Breast epithelium (tissue), 4 donors: ENCODE data around the gene CHCHD6. TPM values are rescaled to one million over a fixed set of nuclear protein-coding genes. Genes with fewer than 3 reads are reported as not detected.

ENCODE experiments used
- DNase-seq, 2 donors: peaks; one replicate each; pipeline ENCODE4 v3.0.0-alpha.2; 2019; ENCODE audit warnings: low spot score in 2 of 2
- H3K27ac ChIP-seq, 2 donors: fragments of 200-600 bp; sonication (generic) in 1 of 2; one replicate each; pipeline ENCODE4 v1.5.1; 2016 to 2019; ENCODE audit warnings: mild to moderate bottlenecking in 1 of 2
- H3K27me3 ChIP-seq, 2 donors: fragments of 200-600 bp; sonication (generic) in 1 of 2; one replicate each; pipeline versions ENCODE4 v1.5.1 to v1.6.0; 2017 to 2019; ENCODE audit warnings: control low read depth in 1 of 2, mild to moderate bottlenecking in 1 of 2
- H3K36me3 ChIP-seq: fragments of 200-600 bp; one replicate; pipeline ENCODE4 v1.5.1; 2019
- H3K4me1 ChIP-seq, 2 donors: fragments of 200-600 bp; sonication (generic); one replicate each; pipeline ENCODE4 v1.5.1; 2016 to 2019; ENCODE audit warnings: control low read depth in 1 of 2
- H3K4me3 ChIP-seq, 3 donors: fragments of 200-600 bp; sonication (generic); 1 replicate in 2 of 3; 2 replicates in 1 of 3; pipeline ENCODE4 v1.5.1; 2016 to 2019; ENCODE audit warnings: mild to moderate bottlenecking in 3 of 3, moderate library complexity in 2 of 3
- H3K9me3 ChIP-seq, 2 donors: fragments of 200-600 bp; sonication (generic) in 1 of 2; one replicate each; pipeline ENCODE4 v1.5.1; 2016 to 2019; ENCODE audit warnings: control low read depth in 1 of 2
- POLR2A ChIP-seq: fragments of 450-650 bp; IDR thresholded peaks from one replicate; pipeline ENCODE4 v1.6.1; 2016; ENCODE audit warnings: antibody characterized with exemption, mild to moderate bottlenecking, moderate library complexity
- POLR2AphosphoS5 ChIP-seq, 3 donors: sonication (generic); formaldehyde crosslinking; IDR thresholded peaks; one replicate each; pipeline ENCODE4 v1.6.1; 2017; ENCODE audit warnings: antibody characterized with exemption in 3 of 3
- intact Hi-C: fragments of 100-400 bp; cut with DNase I; formaldehyde crosslinking; loops from one replicate; pipeline ENCODE4 v1.15.1; 2023; ENCODE audit warnings: low total_unique reads
- total RNA-seq, 3 donors: library from RNA; depleted of rRNA; stranded (reverse); fragments of >200 nt; gene quantifications; one replicate each; pipeline ENCODE4 v1.1.0, GENCODE V29; 2016
- TF ChIP-seq, protein P1 (sequence below), 3 donors: fragments of 450-650 bp; IDR thresholded peaks; one replicate each; pipeline ENCODE4 v1.5.1; 2016 to 2017; ENCODE audit warnings: antibody characterized with exemption in 3 of 3, mild to moderate bottlenecking in 3 of 3, moderate library complexity in 3 of 3

CHCHD6 gene
- total RNA-seq, 3 donors from 2014 or later = 12.2 to 21.2 (median 19.3) TPM

DNA sequence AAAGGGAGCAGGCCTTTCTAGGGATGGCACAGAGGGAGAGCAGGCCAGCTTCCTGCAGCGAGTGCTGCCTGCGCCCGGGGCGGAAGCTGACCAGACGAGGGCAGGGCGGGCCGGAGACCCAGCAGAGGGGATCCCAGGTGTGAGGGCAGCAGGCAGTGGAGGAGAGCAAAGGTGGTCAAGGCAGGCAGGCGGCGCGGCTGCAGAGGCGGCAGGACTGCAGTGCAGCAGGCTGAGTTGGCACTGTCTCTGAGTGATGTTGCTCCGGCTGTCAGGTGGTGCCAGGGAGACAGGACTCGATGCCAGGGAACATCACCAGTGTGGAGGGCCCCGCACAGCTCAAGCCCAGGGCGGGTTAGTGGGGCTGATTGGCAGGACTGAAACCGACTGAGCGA, 256.6 kb downstream of the CHCHD6 start:
- no peak for TF ChIP-seq POLR2AphosphoS5 (IDR thresholded peaks at IDR 0.05)
- no peak for TF ChIP-seq POLR2A
- TF ChIP-seq, protein P1, sequence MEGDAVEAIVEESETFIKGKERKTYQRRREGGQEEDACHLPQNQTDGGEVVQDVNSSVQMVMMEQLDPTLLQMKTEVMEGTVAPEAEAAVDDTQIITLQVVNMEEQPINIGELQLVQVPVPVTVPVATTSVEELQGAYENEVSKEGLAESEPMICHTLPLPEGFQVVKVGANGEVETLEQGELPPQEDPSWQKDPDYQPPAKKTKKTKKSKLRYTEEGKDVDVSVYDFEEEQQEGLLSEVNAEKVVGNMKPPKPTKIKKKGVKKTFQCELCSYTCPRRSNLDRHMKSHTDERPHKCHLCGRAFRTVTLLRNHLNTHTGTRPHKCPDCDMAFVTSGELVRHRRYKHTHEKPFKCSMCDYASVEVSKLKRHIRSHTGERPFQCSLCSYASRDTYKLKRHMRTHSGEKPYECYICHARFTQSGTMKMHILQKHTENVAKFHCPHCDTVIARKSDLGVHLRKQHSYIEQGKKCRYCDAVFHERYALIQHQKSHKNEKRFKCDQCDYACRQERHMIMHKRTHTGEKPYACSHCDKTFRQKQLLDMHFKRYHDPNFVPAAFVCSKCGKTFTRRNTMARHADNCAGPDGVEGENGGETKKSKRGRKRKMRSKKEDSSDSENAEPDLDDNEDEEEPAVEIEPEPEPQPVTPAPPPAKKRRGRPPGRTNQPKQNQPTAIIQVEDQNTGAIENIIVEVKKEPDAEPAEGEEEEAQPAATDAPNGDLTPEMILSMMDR (IDR thresholded peaks at IDR 0.05) = no peak
- H3K36me3 ChIP-seq = no peaks in the 10 kb centered on the region
- H3K9me3 ChIP-seq = no peaks in the 10 kb centered on the region
- H3K4me1 ChIP-seq = peaks cover 8 to 10% of the 10 kb centered on the region in 2 donors
- no peaks in the 10 kb centered on the region for H3K27me3 ChIP-seq
- intact Hi-C loops = no loop called here
- peak overlapping the region; percentile 50 to 78 for H3K27ac ChIP-seq
- peak in 1 of 2 donors; percentile 51 for DNase-seq
- no peak overlapping the region for H3K4me3 ChIP-seq

DNA sequence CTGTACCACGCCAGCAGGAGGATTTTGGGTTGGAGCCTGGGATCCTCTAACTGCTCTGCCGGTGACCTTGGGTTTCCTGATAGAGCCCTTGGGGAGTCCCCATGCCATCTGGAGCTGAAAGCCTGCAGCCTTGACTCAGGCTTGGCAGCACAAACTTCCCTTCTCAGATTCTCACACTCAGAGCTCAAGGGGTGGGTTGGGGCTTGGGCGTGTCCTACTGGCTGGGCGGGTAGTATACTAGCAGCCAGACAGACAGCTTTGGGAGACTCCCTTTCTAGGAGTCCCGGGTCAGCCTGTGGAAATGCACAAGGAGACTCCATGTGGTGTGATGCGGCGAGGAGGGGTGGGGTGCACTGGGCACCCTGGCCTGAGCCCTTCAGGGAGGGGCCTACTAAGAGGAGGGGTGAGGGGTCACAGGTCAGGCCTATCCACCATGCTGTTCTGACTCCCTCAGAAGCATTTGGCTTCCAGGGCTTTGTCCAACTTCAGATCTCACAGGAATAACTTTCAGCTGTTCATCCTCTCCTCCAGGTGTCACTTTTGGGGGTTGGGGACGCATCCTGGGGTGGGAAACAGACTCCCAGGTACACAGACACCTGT, 257.3 kb downstream of the CHCHD6 start:
- Histone ChIP-seq H3K36me3 (no peaks in the 10 kb centered on the region), H3K27me3 (no peaks in the 10 kb centered on the region), H3K4me1 (peaks cover 8 to 10% of the 10 kb centered on the region in 2 donors), H3K27ac (peak overlapping the region; percentile 50 to 78), H3K4me3 (no peak overlapping the region), H3K9me3 (no peaks in the 10 kb centered on the region)
- TF ChIP-seq, protein P1 (IDR thresholded peaks at IDR 0.05) = no peak
- no peak for TF ChIP-seq POLR2AphosphoS5 (IDR thresholded peaks at IDR 0.05)
- peak; percentile 39 to 52 for DNase-seq
- intact Hi-C loops = no loop called here

DNA sequence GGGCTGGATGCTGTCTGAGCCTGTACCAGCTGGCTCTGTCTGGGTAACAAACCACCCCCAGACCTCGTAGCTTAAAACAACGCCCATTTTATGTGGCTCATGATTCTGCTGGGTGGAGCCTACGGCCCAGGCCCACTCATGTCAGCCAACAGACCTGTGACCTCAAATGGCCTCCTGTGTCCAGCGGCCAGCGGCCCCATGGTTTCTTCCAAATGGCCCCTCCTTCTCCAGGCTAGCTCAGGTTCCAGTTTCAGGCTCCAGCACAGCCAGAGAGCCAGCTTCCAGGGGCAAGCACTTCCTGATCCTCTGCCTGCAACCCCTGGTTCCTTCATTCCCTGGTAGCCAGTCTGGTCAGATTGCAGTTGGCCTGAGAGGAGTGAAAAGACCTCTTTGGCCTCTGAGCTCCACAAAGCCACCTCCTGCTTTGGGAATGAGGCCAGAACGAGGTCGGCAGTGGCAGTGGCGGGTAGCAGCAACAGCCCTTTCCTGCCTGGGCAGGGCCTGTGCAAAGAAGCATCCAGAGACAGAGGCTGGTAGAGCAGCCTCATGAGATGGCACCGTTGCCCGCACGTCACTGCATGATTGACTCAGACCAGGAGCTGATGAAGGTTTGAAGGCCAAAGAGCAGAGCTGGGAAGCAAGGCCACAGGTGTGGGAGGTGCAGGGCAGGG, 257.9 kb downstream of the CHCHD6 start:
- H3K9me3 ChIP-seq = no peaks in the 10 kb centered on the region
- no peak overlapping the region for H3K4me3 ChIP-seq
- intact Hi-C loops = loop anchor here (2.0 kb wide), 1 partner anchor 47 kb away; no protein-coding TSS in a partner anchor
- peak overlapping the region; percentile 50 to 78 for H3K27ac ChIP-seq
- peak in 1 of 2 donors; percentile 50 for DNase-seq
- TF ChIP-seq POLR2AphosphoS5 (IDR thresholded peaks at IDR 0.05) (no peak), POLR2A (no peak)
- TF ChIP-seq, protein P1 (IDR thresholded peaks at IDR 0.05) = no peak
- peaks cover 8 to 10% of the 10 kb centered on the region in 2 donors for H3K4me1 ChIP-seq
- H3K27me3 ChIP-seq = no peaks in the 10 kb centered on the region
- no peaks in the 10 kb centered on the region for H3K36me3 ChIP-seq

GRCh38 chr3:126962756-126963155, 258.7 kb downstream of the CHCHD6 start:
- peak in 1 of 2 donors; percentile 45 for DNase-seq
- no peak overlapping the region for H3K4me3 ChIP-seq
- H3K27me3 ChIP-seq = no peaks in the 10 kb centered on the region
- intact Hi-C loops = loop anchor here (2.0 kb wide), 1 partner anchor 48 kb away; no protein-coding TSS in a partner anchor
- TF ChIP-seq POLR2A (no peak), POLR2AphosphoS5 (IDR thresholded peaks at IDR 0.05) (no peak)
- TF ChIP-seq, protein P1 (IDR thresholded peaks at IDR 0.05) = no peak
- H3K9me3 ChIP-seq = no peaks in the 10 kb centered on the region
- H3K36me3 ChIP-seq = no peaks in the 10 kb centered on the region
- peak overlapping the region; percentile 50 to 78 for H3K27ac ChIP-seq
- peaks cover 8 to 10% of the 10 kb centered on the region in 2 donors for H3K4me1 ChIP-seq
